GM15510 (cell line): Measurements from ENCODE around the gene SRSF9.

Experiments used
- POLR2A ChIP-seq: IDR thresholded peaks from 3 replicates; pipeline ENCODE4 v1.6.1; 2011; ENCODE audit warnings: borderline replicate concordance; ENCODE audit not compliant: insufficient read length; ENCODE audit errors: extremely low read depth

The SRSF9 gene

DNA sequence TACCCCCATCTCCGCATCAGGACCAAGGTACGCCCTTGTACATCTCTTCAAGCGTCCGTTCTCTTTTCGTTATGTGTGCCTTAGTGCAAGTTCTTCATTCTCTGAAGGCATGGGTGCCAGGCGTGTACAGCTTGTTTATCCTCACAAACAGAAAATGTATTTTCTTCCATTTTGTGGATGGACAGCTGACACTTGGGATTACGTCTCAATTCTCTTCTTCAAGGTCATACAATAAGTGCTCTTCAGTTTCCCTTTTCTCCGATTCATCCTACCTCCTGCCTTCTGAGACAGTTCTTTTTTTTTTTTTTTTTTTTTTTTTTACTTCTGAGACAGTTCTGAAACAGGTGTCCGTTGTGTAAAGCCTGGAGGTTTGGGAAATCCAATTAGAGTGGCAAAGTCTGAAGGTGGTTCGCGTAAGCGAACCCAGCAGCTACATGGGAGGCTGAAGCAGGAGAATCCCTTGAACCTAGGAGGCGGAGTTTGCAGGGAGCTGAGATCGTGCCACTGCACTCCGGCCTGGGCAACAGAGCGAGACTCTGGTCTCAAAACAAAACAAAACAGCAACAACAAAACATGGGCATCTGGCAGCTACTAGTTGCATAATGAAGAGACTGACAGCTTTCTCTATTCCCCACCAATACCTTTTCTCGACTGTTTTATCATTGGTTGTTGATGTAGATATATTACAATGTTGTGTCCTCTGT is 30.9 kb downstream of the SRSF9 start:
- no peak for TF ChIP-seq POLR2A

DNA sequence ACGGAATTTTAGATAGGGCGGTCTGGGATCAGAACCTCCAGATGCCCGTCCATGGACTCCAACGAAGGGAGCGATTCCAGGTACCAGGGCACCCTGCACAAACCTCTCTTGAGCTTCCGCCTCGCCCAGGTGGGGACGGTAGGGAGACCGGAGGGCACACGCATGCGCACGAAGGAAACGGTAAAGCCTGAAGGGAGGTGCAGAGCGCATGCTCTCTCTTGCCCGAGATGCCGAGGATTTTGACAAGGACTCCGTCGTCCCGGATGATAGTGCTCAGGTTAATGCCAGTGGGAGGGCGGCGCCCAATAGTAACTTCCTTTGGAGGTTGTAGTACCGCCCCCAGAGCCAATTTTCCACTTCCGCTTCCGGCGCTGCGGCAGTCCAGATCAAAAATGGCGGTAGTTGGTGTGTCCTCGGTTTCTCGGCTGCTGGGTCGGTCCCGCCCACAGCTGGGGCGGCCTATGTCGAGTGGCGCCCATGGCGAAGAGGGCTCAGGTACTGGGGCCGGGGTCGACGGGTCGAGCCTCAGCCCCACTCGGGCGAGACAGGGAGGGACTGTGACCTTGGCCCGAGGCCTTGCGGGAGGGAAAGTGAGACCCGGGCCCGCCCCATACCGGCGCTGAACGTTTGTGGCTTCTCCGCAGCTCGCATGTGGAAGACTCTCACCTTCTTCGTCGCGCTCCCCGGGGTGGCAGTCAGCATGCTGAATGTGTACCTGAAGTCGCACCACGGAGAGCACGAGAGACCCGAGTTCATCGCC is 31.6 kb downstream of the SRSF9 start, which contains the start of gene COX6A1:
COX6A1 (plus strand) TSS at position 379 of the 760 bp plus-strand sequence; CDS start at position 393, 14 bp downstream.
- peak; percentile 84 for TF ChIP-seq POLR2A

DNA sequence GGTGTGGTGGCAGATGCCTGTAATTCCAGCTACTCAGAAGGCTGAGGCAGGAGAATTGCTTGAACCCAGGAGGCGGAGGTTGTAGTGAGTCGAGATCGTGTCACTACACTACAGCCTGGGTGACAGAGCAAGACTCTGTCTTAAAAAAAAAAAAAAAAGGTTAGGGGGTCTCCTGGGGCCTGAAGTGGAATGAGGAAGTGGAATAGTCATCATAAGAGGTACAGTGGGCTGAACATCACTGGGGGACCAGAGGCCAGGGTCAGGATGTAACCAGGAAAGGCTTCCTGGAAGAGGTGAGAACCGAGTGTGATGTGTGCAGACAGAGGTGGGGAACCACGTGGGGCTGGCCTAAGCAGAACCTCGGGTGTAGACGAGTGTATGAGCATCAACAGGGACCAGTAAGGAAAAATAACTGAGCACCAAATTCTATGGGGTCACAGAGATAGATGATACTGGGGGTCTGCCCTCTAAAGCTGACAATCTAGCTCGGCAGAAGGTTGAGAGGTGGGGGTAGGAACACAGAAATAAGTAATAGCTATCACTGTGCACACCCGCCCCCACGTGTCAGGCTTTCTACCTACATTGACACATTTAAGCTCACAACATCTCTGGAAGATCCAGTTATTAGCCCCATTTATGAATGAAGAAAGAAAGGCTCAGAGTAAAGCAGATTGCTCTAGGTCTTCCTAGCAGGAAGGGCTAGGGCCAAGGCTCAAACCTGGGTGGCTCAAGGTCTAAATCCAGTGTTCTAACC is 36.6 kb downstream of the SRSF9 start:
- TF ChIP-seq POLR2A = no peak

DNA sequence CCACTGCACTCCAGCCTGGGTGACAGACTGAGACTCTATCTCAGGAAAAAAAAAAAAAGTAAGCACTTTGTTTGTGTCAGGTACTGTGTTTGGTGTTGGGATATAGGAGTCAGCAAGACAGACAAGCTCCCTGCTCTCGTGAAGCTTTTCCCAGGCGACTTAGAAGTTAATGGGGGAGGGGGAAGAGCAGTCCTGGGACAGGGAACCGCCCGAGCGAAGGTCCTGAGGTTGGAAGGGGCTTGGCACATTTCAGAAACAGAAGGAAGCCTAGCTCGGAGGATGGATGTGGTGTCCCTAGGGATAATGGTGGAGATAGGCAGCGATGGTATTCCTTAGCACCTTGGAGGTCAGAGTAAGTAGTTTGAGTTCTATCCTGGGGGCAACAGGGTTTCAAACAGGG is 40.2 kb downstream of the SRSF9 start:
- TF ChIP-seq POLR2A = no peak

DNA sequence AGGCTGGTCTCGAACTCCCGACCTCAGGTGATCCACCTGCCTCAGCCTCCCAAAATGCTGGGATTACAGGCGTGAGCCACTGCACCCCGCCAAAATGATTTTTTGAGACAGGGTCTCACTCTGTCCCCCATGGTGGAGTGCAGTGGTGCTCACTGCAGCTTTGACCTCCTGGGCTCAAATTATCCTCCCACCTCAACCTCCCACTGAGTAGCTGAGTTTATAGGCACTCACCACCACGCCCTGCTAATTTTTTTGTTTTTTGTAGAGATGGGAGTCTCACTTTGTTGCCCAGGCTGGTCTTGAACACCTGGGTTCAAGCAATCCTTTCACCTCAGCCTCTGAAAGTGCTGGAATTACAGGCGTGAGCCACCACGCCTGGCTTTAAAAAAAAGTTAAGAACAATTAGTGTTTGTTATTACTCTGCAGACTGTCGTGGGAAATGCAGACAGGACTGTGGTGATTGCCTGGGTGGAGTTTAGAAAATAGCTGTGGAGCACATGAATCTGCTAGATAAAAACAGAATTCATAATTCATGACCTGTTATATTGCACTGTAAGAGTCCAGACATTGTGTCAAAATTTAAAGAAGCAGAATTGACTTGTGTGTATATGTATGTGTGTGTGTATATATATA is 40.8 kb downstream of the SRSF9 start:
- TF ChIP-seq POLR2A = no peak

DNA sequence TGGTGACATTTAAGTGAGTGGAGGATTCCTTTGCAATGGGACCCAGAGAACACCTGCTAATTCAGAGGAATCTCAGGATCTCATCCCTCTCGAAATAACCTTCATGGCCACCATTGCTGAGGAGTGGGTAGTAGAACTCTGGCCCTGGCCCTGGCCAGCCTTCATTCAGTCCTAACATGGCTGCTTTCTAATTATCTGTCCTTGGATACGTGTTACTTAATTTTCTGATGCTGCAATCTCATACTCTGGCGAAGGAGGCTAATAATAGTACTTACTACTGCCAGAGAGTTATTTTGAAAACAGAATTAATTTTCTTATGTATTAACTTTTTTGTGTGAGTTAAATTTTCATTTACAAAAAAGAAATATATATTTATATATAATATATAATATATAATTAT is 43.8 kb downstream of the SRSF9 start:
- TF ChIP-seq POLR2A = no peak

DNA sequence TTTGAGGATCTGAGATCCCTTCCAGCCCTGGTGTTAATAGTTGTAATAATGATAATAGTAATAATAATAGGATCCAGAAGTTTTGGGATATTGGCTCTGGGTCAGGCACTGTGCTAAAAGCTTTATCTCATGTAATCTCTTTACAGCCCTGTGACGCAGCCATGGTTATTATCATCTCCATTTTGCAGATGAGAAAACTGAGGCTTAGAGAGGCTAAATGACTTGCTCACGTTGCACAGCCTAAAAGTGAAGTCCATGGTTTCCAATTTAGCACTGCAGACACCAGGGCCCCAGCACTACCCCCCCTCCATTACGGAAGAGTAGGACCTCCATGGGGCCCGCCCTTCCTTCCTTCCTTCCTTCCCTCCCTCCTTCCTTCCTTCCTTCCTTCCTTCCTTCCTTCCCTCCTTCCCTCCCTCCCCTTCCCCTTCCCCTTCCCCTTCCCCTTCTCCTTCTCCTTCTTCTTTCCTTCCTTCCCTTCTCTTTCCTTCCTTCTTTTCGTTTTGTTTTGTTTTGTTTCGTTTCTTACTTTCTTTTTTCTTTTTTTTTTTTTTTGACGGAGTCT is 46.6 kb downstream of the SRSF9 start:
- no peak for TF ChIP-seq POLR2A

DNA sequence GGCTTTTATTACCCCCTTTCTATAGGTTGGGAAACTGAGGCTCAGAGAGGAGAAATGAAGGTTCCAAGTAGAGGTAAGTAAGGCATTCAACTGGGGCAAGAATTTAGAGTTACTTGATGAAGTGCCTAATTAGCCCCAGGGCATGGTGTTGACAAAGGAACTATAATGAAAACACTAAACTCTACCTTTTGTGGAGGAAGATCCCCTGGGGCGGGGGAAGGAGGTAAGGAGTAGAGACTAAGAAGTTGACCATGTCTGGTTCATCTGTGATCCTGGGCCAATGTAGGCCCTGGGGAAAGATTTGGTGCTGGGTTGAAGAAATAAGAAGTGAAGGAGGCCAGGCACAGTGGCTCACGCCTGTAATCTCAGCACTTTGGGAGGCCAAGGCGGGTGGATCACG is 47.8 kb downstream of the SRSF9 start:
- TF ChIP-seq POLR2A = no peak

DNA sequence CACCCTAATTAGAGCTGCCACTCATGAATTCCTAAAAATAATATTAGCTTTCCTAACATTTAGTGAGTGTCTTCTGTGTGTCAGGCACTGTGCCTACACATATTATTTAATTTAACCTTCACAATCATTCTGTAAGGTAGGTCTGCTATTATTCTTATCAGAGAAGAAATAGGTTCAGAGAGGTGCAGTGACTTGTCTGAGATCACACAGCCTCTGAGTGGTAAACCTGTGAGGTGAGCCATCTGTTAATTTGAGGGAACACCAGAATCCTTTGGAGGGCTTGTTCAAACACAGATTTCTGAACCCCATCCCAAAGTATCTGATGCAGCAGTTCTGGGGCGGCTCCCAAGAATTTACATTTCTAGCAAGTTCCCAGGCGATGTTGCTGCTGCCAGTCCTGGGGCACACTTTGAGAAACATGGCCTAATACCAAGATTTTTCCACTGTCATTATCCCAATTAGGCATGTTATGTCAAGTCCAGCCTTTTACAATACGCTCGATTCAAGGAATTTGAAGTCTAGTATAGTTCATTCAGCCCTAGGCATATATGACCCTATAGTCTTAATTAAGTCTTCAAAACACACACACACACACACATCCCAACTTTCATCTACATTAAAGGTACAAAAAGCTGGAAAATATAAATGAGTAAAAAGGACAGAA is 51.5 kb downstream of the SRSF9 start:
- no peak for TF ChIP-seq POLR2A

DNA sequence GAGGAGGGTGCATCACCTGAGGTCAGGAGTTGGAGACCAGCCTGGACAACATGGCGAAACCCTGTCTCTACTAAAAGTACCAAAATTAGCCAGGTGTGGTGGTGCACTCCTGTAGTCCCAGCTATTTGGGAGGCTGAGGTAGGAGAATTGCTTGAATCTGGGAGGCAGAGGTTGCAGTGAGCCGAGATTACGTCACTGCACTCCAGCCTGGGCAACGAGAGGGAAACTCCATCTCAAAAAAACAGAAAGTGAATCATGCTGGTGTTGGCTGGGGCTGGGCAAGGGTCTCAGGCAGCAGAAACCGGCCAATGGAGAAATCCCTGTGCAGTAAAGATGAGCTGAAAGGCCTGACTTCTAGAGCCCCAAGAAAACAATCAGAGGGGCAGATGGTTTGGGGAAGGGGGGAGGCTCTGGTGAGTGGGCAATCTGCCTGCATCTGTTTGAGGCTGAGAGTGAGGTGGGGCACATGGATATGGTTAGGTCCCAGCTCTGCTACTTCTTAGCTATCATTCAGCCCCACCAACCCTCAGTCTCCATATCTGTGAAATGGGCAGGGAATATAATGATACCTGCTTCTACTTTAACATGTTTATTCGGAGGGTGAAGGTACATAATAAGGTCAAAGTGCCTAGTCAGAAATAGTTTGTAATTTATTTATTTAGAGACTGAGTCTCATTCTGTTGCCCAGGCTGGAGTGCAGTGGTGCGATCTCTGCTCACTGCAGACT is 52.9 kb downstream of the SRSF9 start:
- no peak for TF ChIP-seq POLR2A

DNA sequence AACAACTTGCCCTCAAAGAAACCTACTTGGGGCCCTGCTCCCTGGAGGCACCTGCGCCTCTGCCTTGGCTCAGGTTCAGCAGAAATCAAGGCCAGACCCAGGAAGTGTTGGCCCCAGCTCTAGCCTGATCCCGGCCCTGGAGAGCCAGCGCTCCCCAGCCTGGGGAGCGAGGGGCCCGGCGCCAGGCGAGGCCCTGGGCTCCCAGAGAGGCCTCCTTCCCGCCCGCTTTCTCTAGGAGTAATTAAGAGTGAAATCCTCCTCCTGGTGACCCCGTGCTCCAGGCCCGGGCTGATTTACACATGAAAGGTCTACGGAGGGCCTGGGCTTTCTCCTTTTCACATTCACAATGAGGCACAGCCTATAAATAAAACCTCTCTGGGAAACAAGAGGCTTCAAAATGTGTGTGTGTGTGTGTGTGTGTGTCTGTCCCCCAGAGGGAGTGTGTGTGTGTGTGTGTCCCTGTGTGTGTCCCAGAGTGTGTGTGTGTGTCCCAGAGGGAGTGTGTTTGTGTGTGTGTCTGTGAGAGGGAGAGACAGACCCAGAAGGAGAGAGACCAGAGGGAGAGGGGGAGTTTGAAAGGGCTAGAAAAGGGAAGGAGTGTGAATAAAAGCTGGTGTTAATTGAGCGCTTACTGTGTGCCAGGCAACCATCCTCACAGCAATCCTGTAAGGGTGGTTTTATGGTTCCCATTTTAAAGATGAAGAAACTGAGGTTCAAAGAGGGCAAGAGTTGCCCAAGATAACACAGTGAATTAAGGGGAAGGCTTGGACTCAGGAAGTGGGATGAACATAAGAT is 55.5 kb downstream of the SRSF9 start:
- TF ChIP-seq POLR2A = no peak

DNA sequence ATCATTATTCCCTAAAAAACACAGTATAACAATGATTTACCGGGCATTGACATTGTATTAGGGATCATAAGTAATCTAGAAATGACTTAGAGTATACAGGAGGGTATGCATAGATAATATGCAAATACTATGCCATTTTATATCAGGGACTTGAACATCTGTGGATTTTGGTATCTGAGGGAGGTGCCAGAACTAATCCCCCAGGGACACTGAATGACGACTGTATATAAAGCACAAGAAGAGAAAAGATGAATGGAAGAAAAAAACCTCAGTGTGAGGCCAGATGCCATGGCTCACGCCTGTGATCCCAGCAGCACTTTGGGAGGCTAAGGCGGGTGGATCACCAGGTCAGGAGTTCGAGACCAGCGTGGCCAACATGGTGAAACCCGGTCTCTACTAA is 57.1 kb downstream of the SRSF9 start:
- TF ChIP-seq POLR2A = no peak
